ENCODE results near the gene EVX1.

The EVX1 gene

DNA sequence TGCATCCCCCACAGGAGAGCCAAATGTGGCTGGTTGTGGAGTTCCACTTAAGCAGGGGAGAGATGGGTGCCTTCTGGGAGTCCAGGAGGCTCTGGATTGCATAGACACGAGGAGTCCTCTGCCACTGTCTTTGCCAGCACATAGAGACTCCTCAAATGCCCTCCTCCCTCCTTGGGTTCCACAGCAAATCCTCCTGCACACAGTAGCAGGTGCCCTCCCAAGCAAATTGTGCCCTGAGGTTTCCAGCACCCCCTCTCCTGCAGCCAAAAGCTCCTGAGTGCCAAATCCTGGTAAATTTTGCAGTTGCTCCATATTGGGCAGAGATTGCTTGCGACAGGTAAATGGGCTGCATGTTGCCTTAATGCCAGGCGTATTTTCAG, 5.8 kb downstream of the EVX1 start:
- no peak for FAIRE-seq
- no peak for DNase-seq (ENCODE audit: insufficient read length, low spot score)

DNA sequence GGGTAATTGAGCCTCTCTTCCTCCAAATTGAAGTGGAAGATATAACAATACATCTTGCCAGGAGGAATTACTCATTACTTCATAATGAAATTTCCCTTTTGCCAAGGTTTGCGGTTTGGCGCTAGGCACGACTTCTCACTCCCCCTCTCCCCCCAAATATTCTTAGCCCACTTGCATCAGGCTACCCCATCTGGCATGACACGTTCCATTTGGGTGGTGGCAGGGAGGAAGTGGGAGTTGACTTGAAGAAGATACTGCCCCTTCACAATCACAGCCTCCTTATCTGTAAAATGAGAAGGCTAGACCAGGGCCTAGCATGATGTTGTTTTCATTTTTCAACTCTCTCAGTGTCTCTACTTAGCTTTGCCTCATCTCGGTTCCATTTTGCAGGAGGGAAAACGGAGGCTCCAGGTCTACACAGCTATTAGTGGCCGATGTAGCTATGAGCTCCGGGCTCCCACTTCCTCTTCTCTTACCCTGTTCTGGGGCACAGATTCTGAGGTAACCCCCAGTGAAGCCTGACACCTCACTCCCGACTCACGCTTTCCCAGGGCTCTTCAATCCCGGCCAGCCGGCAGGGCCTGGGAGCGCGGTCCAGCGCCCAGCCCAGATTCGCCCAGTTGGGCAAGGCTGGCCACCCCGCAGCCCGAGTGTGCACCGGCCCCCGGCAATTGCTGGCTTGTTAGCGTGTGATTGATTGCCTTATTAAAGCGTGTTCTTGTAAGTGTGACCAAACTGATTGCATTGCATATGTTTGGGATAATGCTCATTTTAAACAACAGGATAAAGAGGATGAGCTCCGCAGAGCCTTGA, 6.5 kb downstream of the EVX1 start:
- no peak for DNase-seq (ENCODE audit: insufficient read length, low spot score)
- FAIRE-seq = no peak

DNA sequence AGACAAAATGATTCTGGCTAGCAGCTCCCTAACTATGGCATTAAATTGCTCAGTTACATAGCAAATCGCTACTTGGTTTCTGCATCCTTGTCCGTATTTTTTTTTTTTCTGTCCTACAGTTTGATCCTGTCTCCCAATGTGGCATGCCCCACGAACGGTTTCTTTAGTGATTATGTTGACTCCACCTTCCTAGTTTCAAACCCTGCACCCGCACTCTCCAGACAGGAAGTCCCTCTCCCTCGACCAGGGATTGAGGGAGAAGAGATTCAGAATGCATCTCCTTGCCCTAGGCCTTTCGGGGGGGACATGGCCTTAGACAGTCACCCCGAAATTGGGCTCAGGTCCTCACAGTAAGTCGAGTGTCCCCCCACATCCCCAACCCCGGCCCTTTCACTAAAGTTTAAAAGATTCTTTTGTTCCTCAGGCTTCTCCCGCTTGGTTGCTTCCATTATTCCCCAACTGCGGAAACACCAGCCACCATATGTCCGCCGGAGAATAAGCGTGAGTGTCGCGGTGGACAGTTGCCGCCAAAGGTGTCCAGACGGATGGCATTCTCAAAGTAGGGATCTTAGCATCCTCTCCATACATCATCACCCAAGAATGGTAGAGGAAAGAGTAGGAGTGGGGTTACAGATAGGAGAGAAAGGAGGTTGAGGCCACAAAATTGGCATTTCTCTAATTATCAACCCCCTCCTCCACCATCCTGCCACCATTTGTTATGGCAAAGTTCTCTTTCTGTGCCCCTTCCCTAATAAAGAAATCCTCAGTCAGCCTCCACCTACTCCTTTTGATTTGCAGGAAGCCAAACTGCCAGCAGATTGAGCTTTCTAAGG, 7.3 kb downstream of the EVX1 start:
- no peak for DNase-seq (ENCODE audit: insufficient read length, low spot score)
- FAIRE-seq = no peak

DNA sequence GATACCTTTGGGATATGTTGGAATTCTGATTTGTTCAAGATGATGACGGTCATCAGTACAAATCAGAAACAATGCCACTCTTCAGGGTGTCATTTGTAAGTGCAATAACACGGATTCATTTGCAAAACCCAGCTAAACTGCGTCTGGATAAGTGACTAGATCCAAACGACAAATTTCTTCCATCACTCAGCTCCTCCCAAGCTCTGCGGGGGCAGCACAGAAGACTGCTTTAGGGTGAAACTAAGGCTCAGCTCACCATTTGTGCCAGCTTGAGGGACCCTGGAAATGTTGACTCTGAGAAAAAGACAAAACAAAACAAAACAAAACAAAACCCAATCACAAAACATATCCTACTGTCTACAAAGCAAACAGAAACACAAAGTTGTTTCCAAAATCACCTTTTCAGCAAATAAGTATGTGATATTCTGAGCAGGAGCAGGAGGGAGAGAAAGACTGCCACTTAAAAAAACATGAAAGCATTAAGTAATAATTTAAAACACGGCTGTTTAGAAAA, 8.0 kb downstream of the EVX1 start:
- DNase-seq (ENCODE audit: insufficient read length, low spot score) (no peak), FAIRE-seq (no peak)

DNA sequence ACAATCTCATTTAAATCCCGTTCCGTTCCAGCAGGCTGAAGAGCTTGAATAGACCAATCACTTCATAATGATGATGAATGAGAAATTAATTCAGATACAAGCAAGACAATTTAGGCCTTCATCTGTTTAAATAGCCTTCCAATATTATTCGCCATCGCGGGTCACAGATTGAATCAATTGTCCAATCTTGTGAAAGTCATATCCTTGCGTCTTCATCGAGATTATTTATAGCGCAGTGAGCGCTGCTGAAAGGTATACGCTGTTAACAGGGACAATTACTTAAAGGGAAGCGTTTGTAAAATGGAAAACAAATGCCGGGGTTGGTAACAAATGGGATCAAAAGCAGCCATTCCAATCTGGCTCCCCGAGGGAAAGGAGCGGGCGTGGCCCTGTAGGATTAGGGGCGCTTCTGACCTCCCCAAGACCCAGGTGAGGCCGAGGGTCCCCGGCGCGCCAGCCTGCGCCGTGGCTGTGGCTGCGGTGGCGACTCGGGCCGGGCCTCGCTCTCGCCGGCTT, 8.6 kb downstream of the EVX1 start:
- FAIRE-seq = no peak
- DNase-seq (ENCODE audit: insufficient read length, low spot score) = no peak

DNA sequence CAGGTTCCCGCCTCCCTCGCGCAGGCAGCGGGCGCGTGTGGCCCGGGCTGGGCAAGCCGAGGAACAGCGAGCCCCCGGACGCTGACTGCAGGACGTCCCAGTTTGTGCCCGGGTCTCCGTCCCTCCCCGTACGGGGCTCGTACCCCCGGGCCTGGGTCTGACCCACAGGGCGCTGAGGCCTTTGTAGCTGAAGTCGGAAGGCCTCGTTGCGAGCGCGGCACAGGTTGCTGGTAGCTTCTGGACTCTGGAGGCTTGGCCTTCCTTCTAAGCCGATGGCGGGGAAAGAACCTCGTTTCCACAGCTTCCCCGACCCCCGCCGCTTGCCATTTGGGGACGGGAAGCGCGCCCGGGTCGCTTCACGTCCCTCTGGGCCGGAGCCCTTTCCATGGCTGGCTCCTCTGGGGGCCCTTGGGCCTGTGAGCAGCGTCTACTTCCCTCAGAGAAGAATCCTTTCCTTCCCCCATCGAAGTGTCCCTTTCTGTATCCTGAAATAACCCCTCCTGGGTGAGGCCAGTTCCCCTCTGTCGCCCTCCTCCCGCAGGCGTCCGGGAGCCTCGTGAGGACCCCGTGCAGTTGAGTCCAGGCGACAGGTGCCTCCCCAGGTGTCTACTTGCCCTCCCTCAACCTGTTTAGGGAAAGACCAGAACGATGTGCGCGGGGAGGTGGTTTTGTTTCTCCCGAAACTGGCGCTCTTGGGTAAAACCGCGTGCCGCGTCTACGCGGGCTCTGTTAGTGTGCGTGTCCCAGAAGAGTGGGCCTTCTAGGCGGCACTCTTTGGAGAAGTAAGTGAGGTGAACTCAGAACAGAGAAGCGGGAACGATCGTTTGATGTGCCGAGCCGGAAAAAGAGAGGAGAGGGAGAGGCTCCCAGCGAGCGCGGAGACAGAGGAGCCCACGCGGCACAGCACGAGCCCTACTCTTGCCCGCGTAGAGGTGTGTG, 9.3 kb downstream of the EVX1 start:
- DNase-seq (ENCODE audit: insufficient read length, low spot score) = no peak
- FAIRE-seq = no peak

DNA sequence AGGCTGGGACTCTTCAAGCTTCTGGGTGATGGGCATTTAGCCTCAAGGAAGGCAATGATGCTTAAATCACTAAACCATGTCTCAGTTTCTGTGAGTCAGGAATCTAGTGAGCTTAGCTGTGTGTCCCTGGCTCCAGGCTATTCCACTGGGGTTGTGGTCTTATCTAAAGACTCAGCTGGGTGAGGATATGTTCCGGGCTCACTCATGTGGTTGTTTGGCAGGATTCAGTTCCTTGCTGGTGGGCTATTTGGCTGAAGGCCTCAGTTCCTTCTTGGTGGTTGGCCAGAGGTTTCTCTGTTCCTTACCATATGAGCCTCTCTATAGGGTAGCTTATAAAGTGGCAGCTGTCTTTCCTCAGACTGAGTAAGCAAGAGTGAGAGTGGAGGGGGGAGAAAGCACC, 12.0 kb downstream of the EVX1 start:
- FAIRE-seq (no peak), DNase-seq (ENCODE audit: insufficient read length, low spot score) (no peak)

DNA sequence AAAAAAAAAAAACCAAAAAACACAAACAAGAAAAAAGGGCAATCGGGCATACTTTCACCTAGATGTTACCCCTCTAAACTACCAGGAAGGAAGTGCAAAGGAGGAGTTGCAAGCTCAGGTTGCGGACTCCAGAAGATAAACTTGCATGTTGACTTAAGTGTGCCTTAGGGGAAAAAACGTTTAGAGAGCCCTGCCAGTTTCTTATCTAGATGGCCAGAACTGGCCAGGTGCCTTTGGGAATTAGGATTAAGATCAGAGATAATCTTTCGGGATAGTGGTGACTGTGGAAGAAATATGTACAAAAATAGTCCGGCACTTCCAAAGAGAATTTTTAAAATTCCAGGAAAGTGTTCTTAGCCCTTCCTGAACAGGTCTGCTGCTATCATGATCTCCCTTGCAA, 17.6 kb downstream of the EVX1 start:
- no peak for FAIRE-seq

DNA sequence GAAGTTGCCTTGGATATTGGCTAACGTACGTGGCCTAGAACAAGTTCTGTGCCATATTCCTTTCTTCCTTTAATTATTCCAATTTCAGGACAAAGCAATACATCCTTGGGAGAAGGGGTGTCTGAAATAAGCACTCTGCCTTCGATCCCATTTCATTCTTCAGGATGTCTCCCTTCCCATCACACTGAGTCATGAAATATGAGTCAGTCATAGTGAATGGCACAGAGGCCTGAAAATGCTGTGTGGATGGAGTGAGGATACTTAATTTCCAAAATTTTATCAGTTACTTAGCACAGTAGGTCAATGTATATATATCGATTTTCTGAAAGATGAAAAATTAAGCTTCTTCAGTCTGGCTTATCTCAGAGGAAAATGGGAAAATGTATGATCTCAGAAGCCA, 19.5 kb downstream of the EVX1 start:
- no peak for DNase-seq (ENCODE audit: insufficient read length, low spot score)
- no peak for FAIRE-seq

More for the DNA sequence above, 17.6 kb downstream of the EVX1 start:
- no peak for DNase-seq (ENCODE audit: insufficient read length, low spot score)

DNA sequence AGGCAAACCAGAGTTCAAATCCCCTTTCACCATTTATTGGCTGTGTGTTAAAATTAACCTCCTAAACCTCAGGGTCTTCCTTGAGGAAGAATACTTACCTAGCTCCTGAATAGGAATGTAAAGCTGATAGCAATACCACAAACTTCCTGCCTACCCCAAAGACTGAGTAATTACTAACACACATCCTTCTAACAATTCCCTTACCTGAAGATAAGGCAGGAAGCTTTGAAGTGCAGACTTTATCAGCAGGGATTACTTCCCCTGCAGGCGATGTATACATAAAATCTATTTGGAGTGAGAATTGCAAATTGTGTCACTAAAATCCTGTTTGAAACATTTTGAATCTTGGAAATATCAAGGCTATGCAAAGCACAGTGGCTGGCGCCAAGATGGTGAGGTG, 21.2 kb downstream of the EVX1 start:
- no peak for FAIRE-seq
- DNase-seq (ENCODE audit: insufficient read length, low spot score) = no peak

DNA sequence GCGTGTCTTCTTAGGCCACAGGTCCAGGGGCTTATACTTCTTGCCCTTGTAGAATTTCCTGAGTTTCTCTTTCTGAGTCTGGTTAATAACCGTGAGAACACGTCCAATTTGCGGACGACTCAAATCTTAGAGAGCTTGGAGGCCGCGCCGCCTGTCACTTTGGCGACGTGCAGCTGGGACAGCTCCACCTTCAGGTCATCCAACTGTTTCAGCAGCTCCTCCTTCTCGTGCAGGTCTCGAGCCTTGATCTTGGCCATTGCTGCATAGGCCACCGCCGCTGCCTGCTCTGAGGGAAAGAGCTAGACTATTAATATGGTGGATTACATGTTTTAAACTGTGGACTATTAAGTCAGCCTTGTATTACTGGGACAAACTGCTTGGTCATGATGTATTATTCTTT, 26.9 kb downstream of the EVX1 start:
- FAIRE-seq (no peak), DNase-seq (ENCODE audit: insufficient read length, low spot score) (no peak)

DNA sequence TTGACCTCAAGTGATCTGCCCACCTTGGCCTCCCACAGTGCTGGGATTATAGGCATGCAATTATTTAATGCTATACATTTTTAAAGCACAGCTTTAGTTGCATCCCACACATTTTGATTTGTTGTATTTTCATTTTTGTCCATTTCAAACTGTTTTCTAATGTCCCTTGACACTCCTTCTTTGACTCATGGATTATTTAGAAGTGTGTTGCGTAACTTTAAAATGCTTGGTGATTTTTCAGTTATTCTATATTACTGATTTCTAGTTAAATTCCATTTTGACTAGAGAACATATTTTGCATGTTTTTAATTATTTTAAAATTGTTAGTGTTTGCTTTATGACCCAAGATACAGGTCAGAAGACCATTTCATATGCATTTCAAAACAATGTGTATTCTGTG, 28.8 kb downstream of the EVX1 start:
- FAIRE-seq = no peak

DNA sequence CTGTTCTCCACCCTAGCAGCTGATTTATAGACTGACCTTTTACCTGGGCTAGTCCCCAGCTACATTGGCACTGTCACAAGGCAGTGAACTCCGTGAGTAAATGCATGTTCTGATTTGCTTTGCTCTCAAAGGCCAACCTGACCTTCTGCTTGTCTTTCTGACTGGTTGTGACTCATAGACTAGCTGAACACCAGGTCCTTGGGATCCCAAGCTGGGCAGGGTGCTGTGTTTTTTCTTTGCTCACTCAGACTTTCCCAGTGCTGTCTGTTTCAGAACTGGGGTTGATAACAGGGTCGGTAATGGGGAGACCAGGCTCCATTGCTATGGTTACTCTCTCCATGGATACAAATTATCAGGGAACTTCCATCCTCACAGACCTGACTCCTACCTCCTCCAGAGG, 35.0 kb downstream of the EVX1 start:
- no peak for FAIRE-seq
- DNase-seq (ENCODE audit: insufficient read length, low spot score) = no peak

More for the DNA sequence above, 28.8 kb downstream of the EVX1 start:
- DNase-seq (ENCODE audit: insufficient read length, low spot score) = no peak

DNA sequence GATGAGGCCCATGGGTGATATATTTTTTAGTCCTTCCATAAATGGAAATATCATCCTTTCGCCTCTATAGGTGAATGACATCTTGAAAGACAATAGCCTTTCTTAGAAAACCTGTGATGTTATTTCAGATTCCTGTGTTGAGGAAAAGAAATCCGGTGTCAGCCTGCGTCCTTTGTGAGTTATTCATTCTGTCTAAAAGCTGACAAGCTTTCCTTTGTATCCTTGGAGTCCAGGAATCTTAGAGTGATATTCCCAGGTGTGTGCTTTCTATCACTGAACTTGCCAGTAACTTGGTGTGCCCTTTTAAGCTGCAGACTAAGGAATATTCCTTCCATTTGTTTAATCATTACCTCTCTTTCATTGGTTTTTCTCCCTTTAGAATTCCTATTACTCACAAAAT, 41.0 kb downstream of the EVX1 start:
- no peak for DNase-seq (ENCODE audit: insufficient read length, low spot score)
- FAIRE-seq = no peak

DNA sequence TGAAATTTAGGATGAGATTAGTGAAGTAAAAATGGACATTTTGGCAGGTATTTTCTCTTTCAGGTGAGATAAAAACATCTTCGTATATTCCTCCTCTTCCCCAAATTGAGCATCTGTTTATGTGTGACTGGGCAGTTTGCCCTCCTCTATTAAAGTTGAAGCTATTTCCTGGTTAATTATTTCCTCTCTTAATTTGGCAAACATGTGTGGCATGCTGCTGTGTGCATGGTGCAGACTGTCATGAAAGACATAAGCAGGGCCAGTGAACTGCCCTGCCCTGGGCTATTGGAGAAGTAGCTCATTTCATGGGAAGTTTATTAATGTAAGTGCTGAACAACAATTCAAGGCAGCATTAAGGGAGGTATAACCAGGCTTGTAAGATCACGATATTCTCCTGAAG, 52.6 kb downstream of the EVX1 start:
- DNase-seq (ENCODE audit: insufficient read length, low spot score) (no peak), FAIRE-seq (no peak)

DNA sequence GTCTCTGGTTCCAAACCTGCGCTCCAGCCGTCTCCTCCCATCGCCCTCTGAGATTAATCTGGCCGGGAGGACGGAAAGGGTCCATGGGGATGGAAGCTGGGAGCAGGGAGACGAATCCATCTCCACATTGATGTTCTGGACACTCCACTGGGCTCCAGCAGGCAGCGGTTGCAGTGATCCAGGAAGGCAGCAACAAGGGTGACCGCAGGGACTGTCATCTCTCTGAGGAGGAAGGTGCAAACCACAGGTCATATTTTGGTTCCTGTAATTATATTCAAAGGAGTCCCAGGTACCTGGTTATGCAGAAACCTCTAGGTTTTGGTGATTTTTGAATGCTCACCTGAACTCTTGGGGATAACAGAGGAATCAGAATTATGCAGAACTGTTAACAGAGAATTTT, 54.8 kb downstream of the EVX1 start:
- FAIRE-seq = no peak
- DNase-seq (ENCODE audit: insufficient read length, low spot score) = no peak
